DMS153 treated with DMSO at 0.1 percent for 48 hours (cell line): ENCODE data around the gene SAMD4B.
"Not testable (repeated sequence)": the region's sequence is repeated elsewhere in the genome, so short reads cannot be mapped to it uniquely, and the experiment has no call there.

Experiments used
- DNase-seq: peaks from one replicate; lab custom pipeline; 2025; ENCODE audit not compliant: unreplicated experiment; lab: John Stamatoyannopoulos, UW

The SAMD4B gene

DNA sequence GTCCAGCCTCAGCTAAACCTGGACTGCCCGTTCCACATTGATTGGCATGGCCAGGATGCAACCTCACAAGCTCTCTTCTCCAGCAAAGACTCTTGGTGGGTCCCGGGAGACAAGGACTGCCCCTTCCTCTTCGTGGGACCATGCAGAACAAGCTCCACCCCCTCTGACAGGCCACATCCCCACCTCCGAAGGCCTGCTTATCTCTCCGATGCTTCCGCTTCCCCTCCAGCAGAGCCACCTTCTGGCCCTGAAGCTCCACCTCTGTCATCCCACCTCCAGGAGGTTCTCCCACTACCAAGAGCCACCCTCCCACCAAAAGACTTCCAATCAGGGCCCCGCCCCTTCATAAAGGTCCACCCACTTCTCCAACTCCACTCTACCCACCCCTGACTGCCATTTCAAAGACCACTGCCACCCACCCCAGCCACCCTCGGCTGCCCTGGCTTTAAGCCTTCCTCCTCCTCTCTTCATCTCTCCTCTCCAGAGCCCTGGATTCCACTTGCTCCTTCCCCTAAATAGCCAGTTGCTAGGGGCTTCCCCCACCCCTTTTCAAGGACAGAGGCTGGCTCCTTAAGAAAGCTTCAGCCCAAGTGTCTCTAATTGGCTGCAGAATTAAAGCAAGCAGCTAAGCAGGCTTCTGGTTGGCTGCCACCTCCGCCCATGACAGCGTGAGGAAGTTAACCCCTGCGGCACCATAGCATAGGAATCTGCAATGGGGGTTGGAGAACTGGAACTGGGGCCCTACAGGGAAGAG lies 31.5 kb upstream of the SAMD4B start:
- no peak for DNase-seq

DNA sequence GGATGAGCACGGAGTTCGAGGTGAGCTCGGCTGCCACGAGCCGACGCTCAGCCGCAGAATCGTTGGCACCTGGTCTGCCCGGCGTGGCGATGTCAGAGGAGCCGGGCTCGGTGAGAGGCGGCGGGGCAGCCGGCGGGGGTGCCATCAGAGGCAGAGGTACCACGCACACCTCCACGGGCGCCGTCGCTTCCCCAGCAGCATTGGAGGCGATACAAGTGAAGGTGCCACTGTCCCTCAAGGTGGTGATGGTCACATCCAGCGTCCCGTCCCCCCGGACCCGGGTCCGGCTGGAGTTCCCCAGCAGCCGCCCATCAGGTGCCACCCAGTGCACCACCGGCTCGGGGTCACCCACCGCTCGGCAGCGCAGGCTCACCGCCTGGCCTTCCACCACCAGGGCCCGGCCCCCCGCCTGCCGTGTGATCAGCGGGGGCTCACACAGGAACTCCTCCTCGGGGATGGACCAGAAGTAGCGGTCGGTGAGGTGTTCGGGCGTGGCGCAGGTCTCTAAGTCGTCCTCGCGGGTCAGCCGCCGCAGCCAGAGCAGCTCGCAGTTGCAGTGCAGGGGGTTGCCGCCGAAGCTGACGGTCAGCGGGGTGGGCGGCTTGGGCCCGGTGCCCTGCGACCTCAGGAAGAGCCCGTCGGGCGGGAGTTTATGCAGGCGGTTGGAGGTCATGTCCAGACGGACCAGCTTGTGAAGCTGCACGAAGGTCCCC lies 28.0 kb upstream of the SAMD4B start:
- DNase-seq, result no peak

DNA sequence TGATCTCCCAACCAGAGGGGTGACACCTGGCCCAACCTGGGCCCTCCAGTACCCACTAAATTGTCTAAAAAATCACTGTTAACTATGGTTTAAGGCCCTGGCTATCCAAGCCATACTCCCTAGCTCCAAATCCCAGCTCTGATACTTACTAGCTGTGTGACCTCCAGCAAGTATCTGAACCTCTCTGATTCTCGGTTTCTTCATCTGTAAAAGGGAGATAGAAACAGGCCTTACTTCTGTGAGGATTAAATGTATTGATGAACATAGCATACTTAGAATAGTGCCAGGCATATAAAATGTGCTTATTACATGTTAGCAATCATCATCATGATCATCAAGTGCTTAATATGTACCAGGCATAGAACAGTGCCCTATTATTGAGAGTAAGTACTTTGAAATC lies 26.3 kb upstream of the SAMD4B start:
- no peak for DNase-seq

DNA sequence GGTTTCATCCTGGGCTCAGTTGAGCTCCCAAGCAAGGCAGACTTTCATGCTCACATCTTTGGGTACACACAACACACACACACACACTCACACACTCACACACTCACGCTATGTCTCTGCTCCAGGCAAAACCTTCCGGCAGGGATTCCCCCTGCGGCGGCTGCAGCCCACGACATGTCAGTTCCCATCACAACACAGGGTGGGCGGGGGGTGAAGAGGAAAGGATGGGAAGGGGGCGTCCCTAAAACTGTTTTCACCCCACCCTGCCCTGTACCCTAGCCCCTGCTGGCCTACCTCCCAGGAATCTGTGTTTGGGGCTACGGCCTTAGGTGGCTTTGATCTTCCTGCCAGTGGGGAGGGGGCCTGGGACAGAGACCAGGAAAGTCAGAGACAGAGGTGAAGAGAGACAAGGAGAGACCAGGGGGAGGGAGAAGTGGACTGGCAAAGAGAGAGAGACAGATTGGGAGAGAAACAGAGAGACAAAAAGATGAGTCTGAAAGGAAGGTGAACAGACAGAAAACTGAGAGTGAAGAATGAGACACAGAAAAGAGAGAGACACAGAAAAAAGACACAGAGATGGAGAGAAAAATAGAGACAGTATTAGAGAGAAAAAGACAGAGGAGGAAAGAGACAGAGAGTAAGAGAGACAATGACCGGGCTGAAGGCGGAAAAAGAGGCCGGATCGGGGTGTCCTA lies 25.4 kb upstream of the SAMD4B start:
- DNase-seq, result no peak

DNA sequence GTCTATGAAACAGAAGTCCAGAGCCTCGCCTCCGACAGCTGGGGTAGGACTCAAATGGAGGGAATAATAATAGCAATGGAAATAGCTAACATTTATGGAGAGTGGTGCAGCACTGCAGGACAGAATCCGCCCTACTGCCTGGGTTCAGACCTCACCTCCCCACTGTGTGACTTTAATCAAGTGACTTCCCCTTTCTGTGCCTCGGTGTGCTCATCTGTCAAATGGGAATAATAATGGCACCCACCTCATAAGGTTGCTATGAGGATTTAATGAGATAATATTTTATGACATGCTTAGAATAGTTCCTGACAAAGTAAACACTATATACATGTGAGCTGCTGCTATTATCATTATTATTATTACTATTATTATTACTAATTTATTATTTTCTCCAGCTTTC lies 24.7 kb upstream of the SAMD4B start:
- no peak for DNase-seq

DNA sequence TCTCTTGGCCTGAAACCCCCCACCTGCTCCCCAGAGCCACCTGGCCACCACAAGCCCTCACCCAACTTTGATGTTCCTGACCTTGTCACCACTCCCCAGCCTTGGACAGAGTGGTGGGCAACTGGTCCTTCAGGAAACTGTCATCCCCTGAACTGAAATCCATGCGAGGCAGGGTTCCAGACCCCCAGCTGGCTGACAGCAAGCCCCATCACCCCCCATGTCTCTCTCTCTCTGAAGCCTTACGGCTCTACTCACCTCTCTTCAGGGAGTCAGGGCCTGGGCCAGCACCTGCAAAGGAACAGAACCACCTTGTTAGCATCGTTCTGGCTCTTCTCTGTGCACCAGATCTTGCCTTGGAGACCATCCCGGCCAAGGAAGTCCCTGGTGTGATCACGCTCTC lies 24.1 kb upstream of the SAMD4B start:
- DNase-seq, result no peak

DNA sequence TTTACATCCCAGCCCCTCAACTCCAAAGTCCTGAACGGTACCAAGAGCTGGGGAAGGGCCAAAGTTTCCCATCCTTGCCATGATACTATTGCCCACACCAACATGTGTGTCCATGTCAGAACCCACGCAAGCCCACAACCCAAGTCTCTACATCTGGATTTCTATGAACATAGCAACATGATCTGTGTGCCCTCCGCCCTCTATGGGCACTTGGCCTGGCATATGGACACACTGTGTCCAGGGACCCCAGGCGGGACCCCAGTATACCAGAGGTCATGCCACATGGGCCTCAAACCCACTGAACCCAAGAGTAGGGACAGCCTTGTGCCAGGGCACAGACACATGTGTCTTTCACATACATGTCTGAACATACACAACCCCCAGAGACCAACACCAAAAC lies 23.5 kb upstream of the SAMD4B start:
- no peak for DNase-seq

DNA sequence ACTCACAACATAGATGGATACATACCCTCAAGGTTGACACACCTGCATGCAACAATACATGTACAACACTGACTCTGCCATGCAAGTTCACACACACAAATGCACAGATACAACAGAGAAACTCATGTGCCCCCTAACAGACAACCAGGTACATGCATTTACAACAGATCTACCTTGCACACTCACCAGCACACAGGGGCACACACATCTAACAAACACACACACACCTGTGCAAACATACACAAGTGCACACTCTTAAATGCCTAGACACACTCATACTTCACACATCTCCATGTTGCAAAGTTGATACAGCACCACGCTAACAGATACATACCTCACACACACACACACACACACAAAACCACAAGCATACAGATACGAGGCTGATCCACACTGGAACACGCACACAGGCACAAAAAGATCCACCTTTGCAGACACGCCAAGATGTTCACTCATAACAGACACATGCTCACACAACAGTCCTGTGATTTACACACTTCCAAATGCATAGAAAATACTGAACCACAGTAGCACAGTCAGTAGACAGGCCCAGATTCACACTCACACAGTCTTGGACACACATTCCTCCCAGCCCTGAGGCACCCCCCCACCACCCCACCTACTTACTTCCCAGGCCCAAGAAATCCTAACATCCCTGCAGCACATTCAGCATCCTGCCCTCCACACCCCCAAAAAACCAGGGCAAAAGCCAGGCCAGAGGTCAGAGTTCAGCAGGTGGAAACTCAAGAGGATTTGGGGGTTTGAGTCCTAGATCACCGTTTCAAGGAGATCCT lies 22.9 kb upstream of the SAMD4B start:
- DNase-seq, result no peak

DNA sequence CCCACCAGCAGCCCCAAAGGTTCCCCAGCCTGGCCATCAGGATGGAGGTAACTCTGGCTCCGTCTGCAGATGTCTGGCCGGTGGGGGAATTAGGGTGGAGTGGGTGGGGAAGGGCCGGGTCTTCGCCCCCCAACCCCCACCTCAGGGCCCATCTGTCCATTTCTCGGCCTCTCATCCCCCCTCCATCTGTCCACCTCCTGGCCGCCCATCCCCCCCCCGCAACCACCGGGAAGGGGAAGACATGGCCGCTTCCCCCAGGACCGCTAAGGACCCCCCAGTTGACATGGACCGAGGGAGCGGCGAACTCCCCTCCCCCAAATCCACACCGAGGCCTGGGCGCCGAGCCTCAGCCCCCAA lies 22.4 kb upstream of the SAMD4B start:
- DNase-seq, result no peak

DNA sequence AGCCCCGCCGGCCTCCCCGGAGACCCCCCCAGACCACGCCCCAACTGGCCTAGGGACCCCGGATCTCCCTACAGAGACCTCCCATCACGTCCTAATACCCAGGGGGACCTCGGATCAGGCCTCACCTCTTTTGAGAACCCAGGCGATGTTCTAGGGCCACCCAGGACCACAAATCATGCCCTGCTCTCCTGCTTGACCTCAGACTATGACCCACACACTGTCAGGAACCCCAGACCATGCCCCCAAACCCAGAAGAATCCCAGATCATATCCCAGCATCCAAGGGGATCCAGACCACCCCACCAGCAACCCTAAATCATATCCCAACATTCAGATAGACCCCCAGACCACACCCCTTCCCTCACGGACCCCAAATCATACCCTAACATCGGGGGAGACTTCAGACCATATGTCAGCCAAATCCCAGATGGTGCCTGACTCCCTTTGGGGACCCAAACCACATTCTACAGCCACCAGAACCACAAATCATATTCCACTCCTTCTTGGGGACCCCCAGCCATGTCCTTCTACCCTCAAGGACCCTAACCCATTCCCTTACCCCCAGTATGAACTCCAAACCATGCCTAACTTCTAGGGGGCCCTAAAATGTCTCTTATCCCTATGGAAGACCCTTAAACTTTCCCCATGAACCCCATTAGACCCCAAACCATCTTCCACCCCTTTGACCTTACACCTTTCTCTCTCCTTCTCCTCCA lies 20.9 kb upstream of the SAMD4B start:
- no peak for DNase-seq

DNA sequence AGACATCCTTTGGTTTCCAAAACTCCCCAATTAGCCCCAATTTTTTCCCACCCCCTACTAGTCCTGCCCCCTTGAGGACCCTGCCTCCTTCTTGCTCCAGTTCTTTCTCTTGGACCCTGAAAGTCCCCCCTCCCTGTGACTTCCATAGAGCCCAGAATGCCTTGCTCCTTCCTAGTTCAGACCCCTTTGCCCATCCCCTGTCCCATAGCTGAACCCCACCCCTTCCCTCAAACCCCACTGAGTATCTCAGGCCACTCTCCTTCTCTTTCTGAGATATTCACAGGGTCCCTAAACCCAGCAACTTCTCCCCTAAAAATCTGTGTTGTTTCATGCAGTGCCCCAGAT lies 20.4 kb upstream of the SAMD4B start:
- DNase-seq, result no peak

DNA sequence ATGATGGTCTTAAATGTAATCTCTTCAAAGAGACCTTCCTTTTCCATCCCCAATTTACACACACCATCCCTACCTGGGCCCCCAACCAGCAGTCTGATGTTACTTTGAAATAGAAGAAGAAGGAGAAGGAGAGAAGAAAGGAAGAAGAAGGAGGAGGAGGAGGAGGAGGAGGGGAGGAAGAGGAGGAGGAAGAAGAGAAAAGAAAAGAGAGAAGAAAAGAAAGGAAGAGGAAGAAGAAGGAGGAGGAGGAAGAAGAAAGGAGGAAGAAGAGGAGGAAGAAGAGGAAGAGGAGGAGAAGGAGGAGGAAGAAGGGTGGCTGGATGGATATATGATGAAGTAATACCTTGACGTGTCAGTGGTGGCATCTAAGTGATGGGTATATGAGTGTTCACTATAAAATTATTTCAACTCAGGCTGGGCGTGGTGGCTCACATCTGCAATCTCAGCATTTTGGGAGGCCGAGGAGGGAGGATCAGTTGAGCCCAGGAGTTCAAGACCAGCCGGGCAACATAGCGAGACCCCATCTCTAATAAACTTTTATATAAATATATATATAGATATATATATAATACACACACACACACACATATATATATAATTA lies 17.9 kb upstream of the SAMD4B start:
- no peak for DNase-seq

DNA sequence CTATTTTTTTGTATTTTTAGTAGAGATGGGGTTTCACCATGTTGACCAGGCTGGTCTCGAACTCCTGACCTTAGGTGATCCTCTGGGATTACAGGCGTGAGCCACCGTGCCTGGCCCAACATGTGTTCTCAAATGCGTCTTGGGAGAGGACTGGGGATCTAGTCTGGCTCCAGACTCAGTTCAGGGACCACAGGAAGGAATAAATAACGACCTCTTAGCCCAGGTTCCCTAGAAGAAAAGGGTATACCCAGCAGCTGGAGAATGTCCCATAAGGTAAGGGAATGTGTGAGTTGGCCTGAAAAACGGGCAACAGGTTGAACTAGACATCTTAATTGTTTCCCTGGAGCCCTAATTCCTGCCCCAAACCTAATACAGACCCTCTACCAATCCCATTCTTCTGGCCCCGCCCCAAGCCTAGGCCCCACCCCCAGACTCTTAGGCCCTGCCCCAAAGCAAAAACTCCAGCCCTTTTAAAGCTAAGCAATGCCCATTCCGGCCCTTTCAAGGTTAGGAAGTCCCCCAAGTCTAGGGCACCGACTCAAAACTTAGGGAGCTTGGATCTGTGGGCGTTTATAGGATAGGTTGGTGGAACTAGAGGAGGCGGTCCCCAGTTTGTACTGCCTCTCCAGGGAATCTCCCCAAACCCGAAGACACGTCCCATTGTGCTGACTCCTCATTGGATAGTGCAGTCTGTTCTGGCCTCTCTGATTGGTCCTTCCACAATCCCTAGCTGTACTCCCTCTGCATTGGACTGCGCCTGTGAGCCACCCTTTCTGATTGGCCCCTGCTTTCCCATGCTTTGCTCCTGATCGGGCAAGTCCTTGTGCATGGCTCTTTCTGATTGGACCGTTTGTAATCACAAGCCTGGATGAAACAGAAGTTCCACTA lies 16.2 kb upstream of the SAMD4B start:
- DNase-seq, result no peak

DNA sequence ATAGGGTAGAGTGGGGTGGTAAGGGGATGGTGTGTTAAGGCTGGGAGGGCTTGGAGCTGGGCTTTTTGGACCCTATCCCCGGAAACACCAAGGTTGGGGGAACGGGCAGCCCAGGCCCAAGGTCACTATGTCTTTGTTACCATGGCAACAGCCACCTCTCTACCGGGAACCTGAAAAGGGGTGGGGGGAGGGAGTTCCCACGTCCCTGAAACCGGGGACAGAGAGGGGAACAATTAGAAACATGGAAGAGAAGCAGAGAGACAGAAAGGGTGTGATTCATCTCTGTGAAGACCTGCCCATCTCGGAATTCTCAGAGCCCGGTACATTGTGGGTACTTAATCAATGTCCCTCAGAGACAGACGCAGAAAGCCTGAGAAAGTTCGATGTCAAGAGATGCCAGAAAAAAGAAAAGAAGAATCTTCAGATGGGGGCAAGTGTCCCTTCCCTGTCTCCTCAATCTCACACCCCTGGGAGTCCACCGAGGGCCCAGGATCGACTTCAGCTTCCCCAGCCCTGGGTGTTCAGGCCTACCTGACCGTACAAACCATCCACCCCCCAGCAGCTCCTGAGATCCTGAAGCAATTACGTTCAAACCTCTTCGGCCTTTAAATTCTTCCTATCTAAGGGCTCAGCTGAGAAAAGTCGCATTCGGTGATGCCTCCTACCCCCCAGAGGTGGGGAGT lies 14.7 kb upstream of the SAMD4B start:
- DNase-seq, result no peak

DNA sequence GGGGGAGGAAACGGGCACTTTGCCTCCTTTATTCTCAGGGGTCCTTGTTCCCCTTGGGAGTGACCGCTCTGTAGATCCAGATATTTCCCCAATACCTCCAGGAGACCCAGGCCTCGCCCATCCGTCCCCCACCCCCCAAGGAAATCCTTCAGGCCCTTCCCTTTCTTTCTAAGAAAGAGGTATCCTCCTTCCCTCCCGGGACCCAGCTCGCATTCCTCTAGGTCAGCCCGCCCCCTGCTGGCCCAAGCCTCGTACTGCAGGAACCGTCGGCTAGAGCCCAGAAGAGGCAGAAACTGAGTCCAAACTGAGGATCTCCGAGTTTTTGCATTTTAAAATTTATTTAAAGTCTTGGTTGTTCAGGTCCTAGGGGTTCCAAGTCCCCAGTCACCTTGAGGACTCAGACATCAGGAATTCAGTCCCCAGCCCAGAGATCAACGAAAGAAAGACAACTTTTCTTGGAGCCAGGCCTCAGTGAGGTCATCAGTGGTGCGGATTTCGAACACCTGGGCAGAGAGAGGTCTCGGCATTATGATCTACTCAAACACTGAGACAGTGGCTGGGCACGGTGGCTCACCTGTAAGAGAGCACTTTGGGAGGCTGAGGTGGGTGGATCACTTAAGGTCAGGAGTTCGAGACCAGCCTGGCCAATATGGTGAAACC lies 14.0 kb upstream of the SAMD4B start:
- no peak for DNase-seq

DNA sequence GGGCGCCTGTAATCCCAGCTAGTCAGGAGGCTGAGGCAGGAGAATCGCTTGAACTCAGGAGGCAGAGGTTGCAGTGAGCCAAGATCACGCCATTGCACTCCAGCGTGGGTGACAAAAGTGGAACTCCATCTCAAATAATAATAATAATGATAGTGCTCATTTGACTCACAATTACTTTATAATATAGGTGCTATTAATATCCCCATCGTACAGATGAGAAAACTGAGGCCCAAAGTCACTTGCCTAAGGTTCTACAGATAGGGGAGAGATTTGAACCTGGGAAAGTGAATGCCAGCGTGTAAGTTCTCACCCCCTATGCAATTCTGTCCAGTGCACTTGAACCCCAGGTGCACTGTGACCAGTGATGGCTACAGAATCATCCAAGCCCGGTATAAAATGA lies 12.3 kb upstream of the SAMD4B start:
- no peak for DNase-seq

DNA sequence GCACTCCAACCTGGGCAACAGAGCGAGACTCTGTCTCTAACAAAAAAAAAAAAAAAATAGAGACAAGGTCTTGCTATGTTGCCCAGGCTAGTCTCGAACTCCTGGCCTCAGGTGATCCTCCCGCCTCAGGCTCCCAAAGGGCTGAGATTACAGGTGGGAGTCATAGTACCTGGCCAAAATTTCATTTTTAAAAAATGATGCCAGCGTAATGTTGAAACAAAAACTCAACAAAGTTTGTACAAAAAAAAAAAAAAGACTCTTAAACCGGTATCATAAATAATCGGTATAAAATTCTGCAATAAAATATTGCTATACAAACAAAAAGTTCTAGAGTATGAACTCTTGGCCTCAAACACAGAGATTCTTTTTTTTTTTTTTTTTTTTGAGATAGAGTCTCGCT lies 9.9 kb upstream of the SAMD4B start:
- DNase-seq, result no peak

DNA sequence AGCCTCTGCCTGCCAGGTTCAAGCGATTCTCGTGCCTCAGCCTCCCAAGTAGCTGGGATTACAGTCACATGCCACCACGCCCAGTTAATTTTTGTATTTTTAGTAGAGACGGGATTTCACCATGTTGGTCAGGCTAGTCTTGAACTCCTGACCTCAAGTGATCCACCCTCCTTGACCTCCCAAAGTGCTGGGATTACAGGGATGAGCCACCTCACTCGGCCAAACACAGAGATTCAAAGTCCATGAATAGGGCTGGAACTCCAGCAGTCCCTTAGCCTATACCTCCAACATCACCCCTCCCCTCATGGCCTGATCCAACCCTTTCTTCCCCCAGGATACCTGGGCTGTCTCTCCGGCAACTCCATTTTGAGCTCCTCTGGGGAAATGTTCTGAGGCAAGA lies 9.5 kb upstream of the SAMD4B start:
- DNase-seq, result not testable (repeated sequence)

DNA sequence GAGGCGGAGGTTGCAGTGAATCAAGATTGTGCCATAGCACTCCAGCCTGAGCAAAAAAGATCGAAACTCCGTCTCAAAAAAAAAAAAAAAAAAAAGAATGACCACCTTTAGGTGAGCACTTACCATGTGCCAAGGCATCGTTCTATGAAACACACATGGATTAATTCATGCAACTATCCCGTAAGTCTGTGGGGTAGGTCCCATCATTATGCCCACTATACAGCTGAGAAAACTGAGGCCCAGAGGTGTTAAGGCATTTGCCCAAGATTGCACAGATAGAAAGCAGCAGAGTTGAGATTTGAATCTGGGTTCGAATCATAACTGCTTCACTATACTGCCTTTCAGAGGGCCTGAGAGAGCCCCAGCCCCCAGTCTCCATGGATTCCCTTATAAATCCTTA lies 8.7 kb upstream of the SAMD4B start:
- DNase-seq, result no peak
